Hepatocyte (in vitro differentiated cells): ENCODE measurements around the gene SLC6A8. TPM values are rescaled to one million over a fixed set of nuclear protein-coding genes. Genes with fewer than 3 reads are reported as not detected.
A peak's percentile ranks its signal among the peaks of the same experiment; 100 is the strongest.

Experiments
- DNase-seq: peaks from one replicate; pipeline ENCODE4 v3.0.0-alpha.2; 2016; ENCODE audit warnings: low spot score
- H2AFZ ChIP-seq: fragments of 200-600 bp; sonication (generic); 2 replicates; pipeline ENCODE4 v1.6.0; 2016; ENCODE audit warnings: antibody characterized with exemption, mild to moderate bottlenecking
- H3K27ac ChIP-seq: fragments of 200-600 bp; sonication (generic); 2 replicates; pipeline ENCODE4 v1.5.1; 2016; ENCODE audit warnings: mild to moderate bottlenecking
- H3K27me3 ChIP-seq: fragments of 200-600 bp; sonication (generic); 2 replicates; pipeline ENCODE4 v1.6.1; 2016
- H3K36me3 ChIP-seq: fragments of 200-600 bp; sonication (generic); replicated peaks from 2 replicates; pipeline ENCODE4 v1.5.1; 2016; ENCODE audit warnings: low read depth; ENCODE audit not compliant: insufficient read depth
- H3K4me1 ChIP-seq: fragments of 200-600 bp; sonication (generic); 2 replicates; pipeline ENCODE4 v1.5.1; 2016; ENCODE audit warnings: mild to moderate bottlenecking, moderate library complexity; ENCODE audit not compliant: insufficient read depth
- H3K4me2 ChIP-seq: fragments of 200-600 bp; sonication (generic); 2 replicates; pipeline ENCODE4 v1.6.0; 2016
- H3K4me3 ChIP-seq: fragments of 200-600 bp; sonication (generic); 2 replicates; pipeline ENCODE4 v1.5.1; 2016; ENCODE audit warnings: mild to moderate bottlenecking
- H3K79me2 ChIP-seq: fragments of 200-600 bp; sonication (generic); 2 replicates; pipeline ENCODE4 v1.6.0; 2017; ENCODE audit warnings: mild to moderate bottlenecking
- H3K9me2 ChIP-seq: fragments of 200-600 bp; sonication (generic); replicated peaks from 2 replicates; pipeline ENCODE4 v1.6.0; 2017; ENCODE audit warnings: mild to moderate bottlenecking; ENCODE audit not compliant: insufficient read depth
- H3K9me3 ChIP-seq: fragments of 200-600 bp; sonication (generic); 2 replicates; pipeline ENCODE4 v1.5.1; 2016; ENCODE audit warnings: low read depth, mild to moderate bottlenecking
- H4K20me1 ChIP-seq: fragments of 200-600 bp; sonication (generic); 2 replicates; pipeline ENCODE4 v1.6.0; 2016; ENCODE audit warnings: mild to moderate bottlenecking; ENCODE audit not compliant: insufficient read depth, poor library complexity, severe bottlenecking
- EZH2 ChIP-seq: fragments of 200-600 bp; sonication (generic); IDR thresholded peaks from 2 replicates; pipeline ENCODE4 v1.6.1; 2016; ENCODE audit warnings: antibody characterized with exemption, mild to moderate bottlenecking, borderline replicate concordance
- EZH2phosphoT487 ChIP-seq: fragments of 200-600 bp; sonication (generic); IDR thresholded peaks from one replicate; pipeline ENCODE4 v1.6.1; 2018; ENCODE audit warnings: antibody characterized with exemption, mild to moderate bottlenecking, low read depth, moderate library complexity; ENCODE audit not compliant: unreplicated experiment, severe bottlenecking
- WGBS: methylation state at CpG from one replicate; pipeline ENCODE4 v1.1.6; 2016; ENCODE audit warnings: low lambda C conversion rate; ENCODE audit errors: missing lambda C conversion rate; 5-methylcytosine and 5-hydroxymethylcytosine counted together
- polyA plus RNA-seq: library from polyadenylated mRNA; unstranded; fragments of >200 nt; fragmentation: Nextera tagmentation; extraction: Ambion mirVana; gene quantifications from 2 replicates; pipeline ENCODE4 v1.2.1, GENCODE V29; 2016
- total RNA-seq: library from RNA; depleted of rRNA; stranded (reverse); fragments of >200 nt; gene quantifications from 2 replicates; pipeline ENCODE4 v1.2.3, GENCODE V29; 2014
- TF ChIP-seq, protein P1 (sequence below): fragments of 200-600 bp; sonication (generic); IDR thresholded peaks from 2 replicates; pipeline ENCODE4 v1.5.1; 2016; ENCODE audit warnings: antibody characterized with exemption, mild to moderate bottlenecking; ENCODE audit not compliant: poor library complexity

The SLC6A8 gene
- total and polyA plus RNA-seq, 2 experiments from 2014 or later = 28.4 to 36.7 TPM

DNA sequence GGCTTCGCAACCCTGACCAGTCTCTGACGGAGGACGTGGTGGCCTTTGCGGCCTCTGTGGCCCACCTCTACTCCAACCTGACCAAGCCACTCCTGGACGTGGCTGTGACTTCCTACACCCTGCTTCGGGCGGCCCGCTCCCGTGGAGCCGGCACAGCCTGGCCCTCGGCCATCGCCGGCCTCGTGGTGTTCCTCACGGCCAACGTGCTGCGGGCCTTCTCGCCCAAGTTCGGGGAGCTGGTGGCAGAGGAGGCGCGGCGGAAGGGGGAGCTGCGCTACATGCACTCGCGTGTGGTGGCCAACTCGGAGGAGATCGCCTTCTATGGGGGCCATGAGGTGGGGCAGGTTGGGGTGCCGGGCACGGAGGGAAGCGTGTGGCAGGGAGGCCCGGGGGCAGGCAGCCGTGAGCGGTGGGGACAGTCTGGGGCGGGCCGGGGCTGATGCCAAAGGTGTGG lies 38.1 kb downstream of the SLC6A8 start:
- 95% methylated on average over 20 of the region's 35 CpGs for WGBS
- H3K4me2 ChIP-seq = peak overlapping the region; percentile 84

DNA sequence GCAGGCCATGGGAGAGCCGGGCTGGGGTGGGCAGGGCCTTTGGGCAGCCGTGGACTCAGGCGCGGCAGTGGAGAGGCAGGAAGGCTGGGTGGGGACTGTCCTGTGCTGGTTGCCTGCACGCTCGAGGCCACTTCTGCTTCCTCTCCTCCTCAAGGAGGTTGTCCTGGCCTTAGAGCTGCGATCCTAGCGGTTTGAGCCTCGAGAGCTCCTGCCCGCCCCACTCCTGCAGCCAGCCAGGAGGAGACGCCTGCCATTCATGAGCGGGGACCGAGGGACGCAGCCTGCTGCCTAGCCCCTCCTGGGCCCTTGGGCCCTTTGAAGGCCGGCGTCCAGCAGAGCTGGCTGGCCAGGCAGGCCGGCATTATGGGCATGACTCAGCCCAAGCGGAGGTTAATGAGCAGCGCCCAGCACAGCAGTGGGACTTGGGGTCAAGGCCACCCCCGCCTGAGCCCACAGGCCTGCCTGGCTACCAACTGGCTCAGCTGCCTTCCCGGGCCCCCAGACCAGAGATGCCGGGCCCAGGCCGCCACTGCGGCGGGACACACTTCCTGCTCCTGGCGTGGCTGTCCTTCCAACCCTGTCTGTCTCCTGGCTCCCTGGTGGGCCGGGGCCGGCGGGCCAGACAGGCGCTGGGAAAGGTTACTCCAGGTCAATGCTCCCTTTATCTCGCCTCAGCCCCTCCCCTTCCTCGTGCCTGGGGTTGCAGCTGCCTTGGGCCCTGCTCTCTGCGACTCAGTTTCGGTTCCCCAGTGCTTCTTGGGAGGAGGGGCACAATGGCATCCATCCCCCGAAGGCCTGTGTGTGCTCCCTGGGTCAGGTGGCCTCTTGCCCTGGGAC lies 38.8 kb downstream of the SLC6A8 start:
- H3K27ac ChIP-seq = peak overlapping the region; percentile 82
- no peaks in the 10 kb centered on the region for H3K36me3 ChIP-seq
- H3K27me3 ChIP-seq = no peaks in the 10 kb centered on the region
- H3K4me3 ChIP-seq = no peak overlapping the region
- no peaks in the 10 kb centered on the region for H3K9me3 ChIP-seq
- H3K4me1 ChIP-seq = peaks cover 32% of the 10 kb centered on the region
- peak overlapping the region; percentile 84 for H3K4me2 ChIP-seq
- H2AFZ ChIP-seq = no peak overlapping the region
- peaks cover 9% of the 10 kb centered on the region for H4K20me1 ChIP-seq
- 44% methylated on average over 28 of the region's 35 CpGs for WGBS
- DNase-seq = peak; percentile 63
- H3K79me2 ChIP-seq = peaks cover 18% of the 10 kb centered on the region
- TF ChIP-seq, protein P1, sequence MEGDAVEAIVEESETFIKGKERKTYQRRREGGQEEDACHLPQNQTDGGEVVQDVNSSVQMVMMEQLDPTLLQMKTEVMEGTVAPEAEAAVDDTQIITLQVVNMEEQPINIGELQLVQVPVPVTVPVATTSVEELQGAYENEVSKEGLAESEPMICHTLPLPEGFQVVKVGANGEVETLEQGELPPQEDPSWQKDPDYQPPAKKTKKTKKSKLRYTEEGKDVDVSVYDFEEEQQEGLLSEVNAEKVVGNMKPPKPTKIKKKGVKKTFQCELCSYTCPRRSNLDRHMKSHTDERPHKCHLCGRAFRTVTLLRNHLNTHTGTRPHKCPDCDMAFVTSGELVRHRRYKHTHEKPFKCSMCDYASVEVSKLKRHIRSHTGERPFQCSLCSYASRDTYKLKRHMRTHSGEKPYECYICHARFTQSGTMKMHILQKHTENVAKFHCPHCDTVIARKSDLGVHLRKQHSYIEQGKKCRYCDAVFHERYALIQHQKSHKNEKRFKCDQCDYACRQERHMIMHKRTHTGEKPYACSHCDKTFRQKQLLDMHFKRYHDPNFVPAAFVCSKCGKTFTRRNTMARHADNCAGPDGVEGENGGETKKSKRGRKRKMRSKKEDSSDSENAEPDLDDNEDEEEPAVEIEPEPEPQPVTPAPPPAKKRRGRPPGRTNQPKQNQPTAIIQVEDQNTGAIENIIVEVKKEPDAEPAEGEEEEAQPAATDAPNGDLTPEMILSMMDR = no peak
- TF ChIP-seq EZH2 (no peak), EZH2phosphoT487 (no peak)
- no peaks in the 10 kb centered on the region for H3K9me2 ChIP-seq

More for the DNA sequence above, 38.1 kb downstream of the SLC6A8 start:
- TF ChIP-seq, protein P1 = no peak
- H3K79me2 ChIP-seq = peaks cover 25% of the 10 kb centered on the region
- H3K9me2 ChIP-seq = no peaks in the 10 kb centered on the region
- DNase-seq = no peak
- H3K27ac ChIP-seq = peak overlapping the region; percentile 82
- no peaks in the 10 kb centered on the region for H3K36me3 ChIP-seq
- no peaks in the 10 kb centered on the region for H3K9me3 ChIP-seq
- no peaks in the 10 kb centered on the region for H3K27me3 ChIP-seq
- H3K4me1 ChIP-seq = peaks cover 32% of the 10 kb centered on the region
- H3K4me3 ChIP-seq = no peak overlapping the region
- peaks cover 9% of the 10 kb centered on the region for H4K20me1 ChIP-seq
- H2AFZ ChIP-seq = no peak overlapping the region

DNA sequence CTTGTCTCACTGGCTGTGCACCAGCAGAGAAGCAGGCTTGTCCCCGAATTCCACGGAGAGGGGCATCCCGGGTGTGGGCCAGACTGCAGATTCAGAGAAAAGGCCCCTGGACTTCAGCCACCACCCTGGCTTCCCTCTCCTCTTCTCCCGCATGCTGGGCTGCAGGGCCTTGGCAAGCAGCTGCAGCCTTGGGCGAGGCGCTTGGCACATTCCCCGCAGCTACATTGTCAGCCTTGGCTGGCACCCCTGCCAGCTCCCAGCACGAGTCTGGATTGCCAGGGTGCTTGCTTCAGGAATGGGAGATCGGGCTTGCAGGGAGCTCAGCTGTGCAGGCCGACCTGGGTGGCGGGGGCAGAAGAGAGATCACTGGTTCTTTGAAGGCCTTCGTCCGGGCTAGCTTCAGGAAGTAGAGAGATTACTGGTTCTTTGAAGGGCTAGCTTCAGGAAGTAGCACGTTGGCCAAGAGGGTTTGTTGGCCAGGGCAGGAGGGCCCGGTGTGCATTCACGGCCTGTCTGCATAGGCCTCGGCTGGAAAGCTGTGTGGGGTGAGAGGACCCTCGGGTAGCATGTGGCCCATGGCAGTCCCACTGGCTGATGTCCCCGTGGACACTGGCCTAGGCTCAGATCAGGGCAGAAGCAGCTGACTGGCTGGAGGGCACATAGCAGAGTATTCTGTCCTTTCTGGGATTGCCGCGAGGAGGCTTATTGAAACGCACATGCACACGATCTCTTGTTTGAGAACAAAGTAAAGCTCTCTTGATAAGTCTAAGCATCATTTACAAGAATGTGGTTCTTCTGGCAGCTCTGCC lies 39.6 kb downstream of the SLC6A8 start:
- H2AFZ ChIP-seq = no peak overlapping the region
- no peaks in the 10 kb centered on the region for H3K9me3 ChIP-seq
- DNase-seq = no peak
- H3K4me1 ChIP-seq = peaks cover 27% of the 10 kb centered on the region
- no peaks in the 10 kb centered on the region for H3K27me3 ChIP-seq
- peak overlapping the region; percentile 84 for H3K4me2 ChIP-seq
- peaks cover 9% of the 10 kb centered on the region for H4K20me1 ChIP-seq
- peak overlapping the region; percentile 82 for H3K27ac ChIP-seq
- peaks cover 10% of the 10 kb centered on the region for H3K79me2 ChIP-seq
- 73% methylated on average over 23 of the region's 23 CpGs for WGBS
- H3K9me2 ChIP-seq = no peaks in the 10 kb centered on the region
- no peak overlapping the region for H3K4me3 ChIP-seq
- H3K36me3 ChIP-seq = no peaks in the 10 kb centered on the region
- TF ChIP-seq, protein P1 = no peak
- TF ChIP-seq EZH2phosphoT487 = no peak
- no peak for TF ChIP-seq EZH2
